HG03095 (cell line): ENCODE data around the gene COX20.

Experiments used
- ATAC-seq: cut with Tn5 transposase; IDR thresholded peaks from one replicate; pipeline ENCODE4 v1.9.1; 2021; ENCODE audit warnings: moderate library complexity; ENCODE audit not compliant: unreplicated experiment

Gene COX20

GRCh38 chr1:244869950-244870349 lies 34.5 kb downstream of the COX20 start:
- ATAC-seq: no peak

DNA sequence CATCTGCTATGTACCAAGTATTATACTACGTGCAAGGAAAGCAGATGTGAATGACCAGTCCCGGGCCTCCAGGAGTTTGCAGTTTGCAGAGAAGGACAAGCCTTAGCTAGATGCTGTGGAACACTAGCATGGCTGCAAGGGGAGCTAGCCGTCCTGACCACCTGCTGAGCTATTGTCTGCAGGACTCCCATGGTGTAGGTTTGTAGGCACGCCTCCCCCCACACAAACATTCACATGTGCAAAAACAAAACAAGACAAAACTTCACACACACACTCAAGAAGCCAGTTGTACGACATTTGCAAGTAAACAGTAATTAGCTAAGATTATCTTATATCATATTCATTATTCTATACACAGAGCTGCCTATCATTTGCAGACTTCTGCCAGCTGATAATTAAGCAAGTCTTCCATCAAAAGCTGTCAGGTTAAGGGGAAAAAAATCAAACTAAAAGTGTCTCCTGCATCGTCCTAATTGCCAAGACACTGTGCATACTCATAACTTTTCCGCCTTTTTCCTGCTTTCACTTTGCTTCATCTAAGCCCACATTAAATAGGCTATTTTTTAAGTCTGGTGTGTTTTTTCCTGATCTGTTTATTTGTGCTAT lies 39.6 kb downstream of the COX20 start:
- ATAC-seq: no peak

- no peak for ATAC-seq
Measured at GRCh38 chr1:244876228-244876910, 40.9 kb downstream of the COX20 start.

- no peak for ATAC-seq
Measured at GRCh38 chr1:244878681-244879080, 43.2 kb downstream of the COX20 start.

GRCh38 chr1:244881552-244882280 lies 46.3 kb downstream of the COX20 start:
- no peak for ATAC-seq

GRCh38 chr1:244887281-244887680 lies 51.8 kb downstream of the COX20 start:
- ATAC-seq: no peak

DNA sequence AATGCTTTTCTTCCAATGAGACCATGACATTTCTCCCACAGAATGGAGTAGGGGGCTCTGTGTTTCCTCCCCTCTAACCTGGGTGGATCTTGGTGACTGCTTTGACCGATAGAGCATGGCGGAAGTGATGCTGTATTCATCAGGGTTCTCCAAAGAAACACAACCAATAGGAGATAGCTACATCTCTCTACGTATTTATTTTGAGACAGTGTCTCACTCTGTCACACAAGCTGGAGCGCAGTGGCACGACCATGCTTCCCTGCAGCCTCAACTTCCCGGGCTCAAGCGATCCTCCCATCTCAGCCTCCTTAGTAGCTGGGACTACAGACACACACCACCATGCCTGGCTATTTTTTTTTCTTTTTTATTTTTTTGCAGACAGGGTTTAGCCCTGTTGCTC lies 58.4 kb downstream of the COX20 start:
- ATAC-seq: no peak
